H1 (cell line): ENCODE data around the gene LRBA. TPM values are rescaled to one million over a fixed set of nuclear protein-coding genes. Genes with fewer than 3 reads are reported as not detected.

ENCODE experiments used
- BACH1 ChIP-seq: IDR thresholded peaks from 2 replicates; pipeline ENCODE4 v1.6.1; 2012; ENCODE audit warnings: low read length, improper control_type of control experiment
- CHD7 ChIP-seq: fragments of 300-600 bp; sonication (generic); IDR thresholded peaks from 2 replicates; pipeline ENCODE4 v1.7.1; 2012; ENCODE audit warnings: low read length, moderate library complexity, mild to moderate bottlenecking, inconsistent platforms; ENCODE audit not compliant: insufficient replicate concordance
- JUND ChIP-seq: IDR thresholded peaks from 2 replicates; pipeline ENCODE4 v1.6.1; 2011; ENCODE audit warnings: mild to moderate bottlenecking, improper control_type of control experiment, low read length
- polyA plus RNA-seq, 7 experiments: library from polyadenylated mRNA; depleted of rRNA in 3 of 7; stranded (reverse) in 5 of 7; unstranded in 2 of 7; fragments of >200 nt in 5 of 7; fragments of 200-250 nt in 2 of 7; gene quantifications; 1 replicate in 5 of 7; 2 replicates in 1 of 7; 4 replicates in 1 of 7; pipeline versions ENCODE4 v1.2.1 to v1.2.3, GENCODE V29; 2011 to 2013; ENCODE audit warnings: missing spikeins in 2 of 7, mixed read lengths in 2 of 7
- total RNA-seq: library from RNA; stranded (reverse); fragmentation: NEBNext Ultra II Directional; extraction: Animal tissue kit (Norgen Biotek cat#: 25700); gene quantifications from 2 replicates; pipeline ENCODE4 v1.2.1, GENCODE V29; 2021
- TF ChIP-seq, protein P1 (sequence below): IDR thresholded peaks from 2 replicates; pipeline ENCODE4 v1.6.1; 2012; ENCODE audit warnings: inconsistent platforms

LRBA gene
- total and polyA plus RNA-seq, 2 of the 8 experiments (the other 6 are each of a cell fraction or from before 2014, with no cell fraction given), result 54.6 to 83.2 TPM

GRCh38 chr4:150585611-150586010, 429.5 kb downstream of the LRBA start (continued):
- TF ChIP-seq CHD7, result no peak
- no peak for TF ChIP-seq BACH1
- no peak for TF ChIP-seq JUND
- TF ChIP-seq, protein P1, sequence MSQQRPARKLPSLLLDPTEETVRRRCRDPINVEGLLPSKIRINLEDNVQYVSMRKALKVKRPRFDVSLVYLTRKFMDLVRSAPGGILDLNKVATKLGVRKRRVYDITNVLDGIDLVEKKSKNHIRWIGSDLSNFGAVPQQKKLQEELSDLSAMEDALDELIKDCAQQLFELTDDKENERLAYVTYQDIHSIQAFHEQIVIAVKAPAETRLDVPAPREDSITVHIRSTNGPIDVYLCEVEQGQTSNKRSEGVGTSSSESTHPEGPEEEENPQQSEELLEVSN, result no peak
- TF ChIP-seq, all 59 proteins: peak for 0
